Kidney capillary endothelial cell (primary cell): ENCODE measurements around the gene DMD.
"Not testable (repeated sequence)": the region's sequence is repeated elsewhere in the genome, so short reads cannot be mapped to it uniquely, and the experiment has no call there.

Experiments
- DNase-seq: peaks from one replicate; pipeline ENCODE4 v3.0.0-alpha.2; 2018; ENCODE audit warnings: low spot score

Gene DMD

DNA sequence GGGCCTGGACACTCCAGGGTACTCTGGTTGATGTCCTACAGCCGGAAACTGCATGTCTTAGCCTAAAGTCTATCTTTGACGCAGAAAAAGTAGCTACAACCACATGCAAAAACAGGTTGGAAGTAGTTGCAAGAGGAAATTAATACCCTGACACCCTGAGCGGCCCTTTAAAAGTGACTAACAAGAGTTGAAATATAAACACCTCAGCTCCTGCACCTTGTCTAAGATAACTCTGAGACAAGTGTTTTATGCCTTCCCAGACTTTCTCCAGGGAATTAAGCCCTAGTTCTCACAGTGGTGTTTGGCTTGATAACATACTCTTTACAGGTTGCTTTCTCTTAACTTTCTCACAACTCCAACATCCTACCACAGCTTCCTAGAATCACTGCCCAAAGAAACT is 943.1 kb downstream of the DMD start:
- no peak for DNase-seq

DNA sequence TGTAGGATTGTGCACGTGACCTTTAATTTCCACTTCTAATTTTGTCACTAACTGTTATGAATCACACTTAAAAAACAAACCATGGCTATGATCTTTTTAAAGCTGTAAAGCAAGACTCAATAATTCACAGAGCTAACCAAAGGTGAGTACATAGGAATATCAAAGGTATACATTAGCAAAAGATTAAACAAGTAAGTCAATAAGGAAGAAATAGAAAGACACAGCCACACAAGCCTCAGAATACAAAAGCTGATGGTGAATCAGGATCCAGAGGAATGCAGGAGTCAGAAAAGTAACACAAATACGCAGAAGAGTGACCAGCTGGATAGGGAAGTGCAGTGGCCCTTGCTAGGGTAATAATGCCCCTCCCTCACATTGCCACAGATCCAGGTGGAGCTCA is 943.6 kb downstream of the DMD start:
- no peak for DNase-seq

DNA sequence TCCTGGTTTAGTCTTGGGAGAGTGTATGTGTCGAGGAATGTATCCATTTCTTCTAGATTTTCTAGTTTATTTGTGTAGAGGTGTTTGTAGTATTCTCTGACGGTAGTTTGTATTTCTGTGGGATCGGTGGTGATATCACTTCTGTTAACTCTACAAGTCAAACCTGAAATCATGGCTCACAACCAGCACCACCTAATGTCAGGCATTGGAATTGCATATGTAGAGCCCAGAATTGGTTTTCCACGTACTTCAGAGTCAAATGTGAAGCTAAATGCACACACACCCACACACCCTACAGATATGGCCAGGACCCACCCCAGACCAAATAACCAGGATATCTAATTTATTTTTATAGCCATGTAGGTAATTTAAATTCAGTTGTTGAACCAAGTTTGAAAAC is 964.7 kb downstream of the DMD start:
- DNase-seq = not testable (repeated sequence)

DNA sequence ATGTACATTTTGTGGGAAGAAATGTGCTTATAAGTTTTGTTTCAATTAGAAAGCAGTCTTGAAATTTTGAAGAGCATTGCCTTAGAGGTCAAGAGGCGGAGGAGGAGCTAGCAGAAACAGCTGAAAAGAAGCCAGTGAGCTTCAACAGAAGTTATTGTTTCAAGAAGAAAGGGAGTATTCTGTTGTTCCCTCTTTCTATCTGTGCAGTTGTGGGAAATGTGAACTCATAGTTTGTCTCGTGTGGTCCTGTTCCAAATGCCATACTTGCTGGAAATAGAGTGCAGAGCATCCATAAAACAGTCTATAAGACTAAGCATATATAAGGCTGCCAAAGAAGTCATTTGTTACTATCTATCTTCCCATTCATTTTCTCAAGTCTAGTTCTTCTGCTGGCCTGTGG is 1015.7 kb downstream of the DMD start:
- DNase-seq = no peak

DNA sequence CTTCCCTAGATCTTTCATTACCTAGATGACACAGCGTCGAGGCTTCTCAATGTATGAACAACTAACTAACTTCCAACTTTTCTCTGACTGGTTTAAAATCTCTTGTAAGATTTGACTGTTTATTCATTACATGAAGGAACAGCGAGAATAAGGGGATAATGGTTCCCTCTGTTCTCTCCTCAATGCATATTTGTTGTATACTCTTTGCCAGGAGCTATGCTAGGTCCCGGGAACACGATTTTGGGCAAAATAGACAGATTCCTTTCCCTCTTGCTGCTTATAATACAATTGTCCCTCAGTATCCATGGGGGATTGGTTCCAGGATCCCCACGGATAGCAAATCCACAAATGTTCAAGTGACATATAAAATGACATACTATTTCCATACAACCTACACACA is 1020.0 kb downstream of the DMD start:
- DNase-seq = no peak

DNA sequence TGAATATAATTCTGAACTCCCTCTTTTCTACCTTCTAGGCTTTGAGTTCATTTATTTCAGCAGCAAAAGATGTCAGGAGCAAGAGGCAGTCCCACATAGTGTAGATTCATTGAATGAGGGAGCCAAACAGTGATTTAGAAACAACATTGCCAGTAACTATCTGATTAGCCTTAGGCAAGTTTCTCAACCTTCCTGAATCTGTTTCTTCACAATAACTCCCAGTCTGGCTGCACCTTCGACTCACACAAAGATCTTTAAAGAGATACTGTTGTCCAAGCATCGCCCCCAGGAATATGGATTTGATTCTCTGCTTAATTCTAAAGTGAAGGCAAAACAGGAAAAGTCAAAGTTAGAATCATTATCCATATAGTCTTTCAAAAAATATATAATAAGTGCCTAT is 1026.2 kb downstream of the DMD start:
- no peak for DNase-seq

GRCh38 chrX:32183066-32183465 is 1028.3 kb downstream of the DMD start:
- no peak for DNase-seq

DNA sequence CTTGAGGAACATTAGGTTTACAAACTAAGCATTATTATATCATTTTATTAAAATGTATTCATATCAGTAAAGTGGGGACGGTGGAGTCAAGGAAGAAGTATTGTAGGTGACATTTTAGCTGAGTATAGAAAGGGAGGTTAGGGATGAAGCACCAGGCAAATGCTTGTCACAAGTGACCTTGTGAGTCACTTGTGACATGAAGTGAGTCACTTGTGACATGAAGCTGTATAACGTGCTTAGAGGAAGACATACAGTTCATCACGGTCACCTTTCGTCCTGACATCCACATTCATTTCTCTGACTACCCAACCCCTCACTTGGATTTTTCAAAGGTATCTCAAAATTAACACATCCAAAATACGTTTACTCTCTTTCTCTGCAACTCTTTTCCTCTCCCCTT is 1034.8 kb downstream of the DMD start:
- no peak for DNase-seq

DNA sequence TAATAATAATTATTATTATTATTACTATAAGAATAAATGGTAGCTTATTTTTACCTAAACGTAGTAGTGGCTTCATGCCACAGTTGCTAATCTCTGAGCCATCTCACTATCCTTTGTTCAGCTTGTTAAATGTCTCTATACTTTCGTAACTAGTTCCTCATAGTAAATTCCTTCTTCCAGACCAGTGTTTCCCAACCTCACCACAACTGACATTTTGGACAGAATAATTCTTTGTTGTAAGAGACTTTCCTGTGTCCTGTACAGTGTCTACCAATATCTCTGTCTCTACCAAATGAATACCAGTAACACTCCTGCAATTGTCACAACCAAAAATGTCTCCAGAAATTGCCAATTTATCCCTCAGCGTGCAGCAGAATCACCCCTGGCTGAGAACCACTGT is 1040.9 kb downstream of the DMD start:
- DNase-seq = no peak

DNA sequence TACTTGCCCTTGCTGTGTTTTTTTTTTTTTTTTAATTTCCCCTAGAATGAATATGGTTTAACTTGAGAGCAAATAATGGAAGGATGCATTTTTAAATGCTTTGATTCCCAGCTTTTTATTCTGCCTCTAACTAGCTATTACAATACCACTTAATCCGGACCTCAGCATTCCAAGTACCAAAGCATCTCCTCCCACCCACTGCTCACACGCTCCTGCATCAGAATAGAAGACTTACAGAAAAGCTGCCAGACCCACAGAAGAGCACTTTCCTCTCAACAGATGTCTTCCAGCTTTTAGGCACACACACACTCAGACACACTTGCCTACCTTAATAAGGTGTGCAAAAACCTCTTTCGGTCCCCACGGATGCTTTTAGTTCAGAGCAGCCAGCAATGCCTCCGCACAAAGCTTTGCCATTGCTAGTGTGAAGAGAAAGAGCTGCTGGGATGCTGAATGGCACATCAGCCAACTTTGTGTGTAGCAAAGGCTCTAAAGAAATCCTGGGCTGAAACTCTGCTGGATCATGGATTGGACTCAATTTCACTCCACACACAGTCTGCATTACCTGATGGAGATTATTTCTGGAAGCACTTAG is 1056.2 kb downstream of the DMD start:
- no peak for DNase-seq

DNA sequence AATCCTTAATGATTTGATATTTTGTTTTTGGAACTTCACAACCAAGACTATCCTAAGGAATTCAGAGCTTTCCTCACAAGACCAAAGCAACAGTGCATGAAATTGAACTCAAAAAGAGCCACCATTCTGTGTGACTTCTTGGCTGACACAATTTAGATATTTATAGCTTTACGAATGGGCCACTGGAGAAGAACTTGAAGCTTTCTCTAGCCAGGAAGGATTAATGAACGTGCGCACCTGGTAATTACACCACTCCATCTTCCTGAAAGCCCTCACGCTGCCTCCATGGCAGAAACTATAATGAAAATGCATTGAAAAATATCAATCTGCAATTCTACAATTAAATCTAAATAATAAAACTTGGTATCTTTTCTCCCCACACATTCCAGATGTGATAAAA is 1057.8 kb downstream of the DMD start:
- DNase-seq = no peak

DNA sequence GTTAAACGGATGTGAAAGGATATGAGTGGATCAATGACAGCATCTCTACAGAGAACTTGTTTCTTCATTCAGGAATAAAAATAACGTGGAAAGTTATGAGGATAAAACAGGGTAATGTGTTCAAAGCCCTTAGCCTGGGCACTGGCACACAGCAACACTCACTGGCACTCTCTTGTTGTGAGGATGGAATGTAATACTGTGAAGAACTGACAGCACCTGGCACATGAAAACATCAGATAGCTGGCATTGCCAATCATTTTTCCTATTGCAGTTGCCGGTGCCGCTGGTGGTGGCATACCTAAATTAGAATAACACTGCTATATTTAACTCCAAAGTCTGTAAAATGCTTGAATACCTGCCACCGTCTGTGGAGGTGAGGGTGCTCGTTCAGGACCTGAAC is 1061.2 kb downstream of the DMD start:
- no peak for DNase-seq

DNA sequence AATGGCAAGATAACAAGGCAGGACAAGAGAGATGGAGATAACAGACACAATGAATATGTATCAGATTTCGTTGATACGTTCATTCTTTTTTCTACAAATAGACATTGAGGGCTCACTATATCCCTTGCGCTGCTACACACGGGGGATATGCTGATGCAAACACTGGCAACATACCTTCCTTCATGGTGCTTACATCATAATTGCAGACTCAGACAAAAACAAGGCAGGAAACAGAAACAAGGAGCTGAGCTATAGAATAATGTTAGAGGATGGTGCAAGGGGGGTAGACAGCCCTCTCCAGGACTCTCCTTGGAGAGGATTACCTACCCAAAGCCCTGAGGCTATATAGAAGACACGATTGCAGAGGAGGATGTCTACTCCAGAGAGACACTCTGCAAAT is 1069.5 kb downstream of the DMD start:
- no peak for DNase-seq

DNA sequence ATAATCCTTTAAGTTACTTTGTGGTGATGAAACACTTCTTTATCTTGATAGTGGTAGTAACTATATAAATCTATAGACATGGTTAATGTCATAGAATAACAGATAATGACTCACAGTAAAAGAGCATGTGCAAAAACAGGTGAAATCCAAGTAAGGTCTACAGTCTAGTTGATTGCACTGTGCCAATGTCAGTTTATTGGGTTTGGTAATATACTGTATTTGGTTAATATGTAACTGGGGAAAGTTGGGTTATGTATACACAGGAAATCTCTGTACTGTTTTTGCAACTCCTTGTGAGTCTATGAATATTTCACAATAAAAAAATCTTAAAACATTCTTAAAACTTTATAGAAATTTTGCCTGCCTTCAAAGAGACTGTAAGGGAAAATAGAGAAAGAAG is 1071.9 kb downstream of the DMD start:
- no peak for DNase-seq

DNA sequence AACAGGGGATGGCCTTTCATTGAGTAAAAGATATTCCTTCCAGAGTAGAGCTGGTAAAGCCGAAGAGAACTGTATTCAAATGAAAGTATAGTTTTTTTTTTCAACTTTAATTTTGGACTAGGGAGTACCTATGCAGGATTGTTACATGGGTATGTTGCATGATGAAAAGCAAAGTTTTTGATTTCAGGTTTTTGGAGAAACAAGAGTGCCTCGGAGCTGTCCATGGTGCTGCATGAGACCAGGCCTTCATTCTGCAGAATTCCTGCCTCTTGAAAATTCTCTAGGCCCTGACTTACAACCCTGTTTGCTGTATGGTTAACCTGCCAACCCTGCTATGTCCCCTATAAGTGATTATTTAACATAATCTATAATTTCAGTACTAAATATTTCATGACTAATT is 1073.8 kb downstream of the DMD start:
- no peak for DNase-seq

GRCh38 chrX:32126997-32127396 is 1084.4 kb downstream of the DMD start:
- no peak for DNase-seq

DNA sequence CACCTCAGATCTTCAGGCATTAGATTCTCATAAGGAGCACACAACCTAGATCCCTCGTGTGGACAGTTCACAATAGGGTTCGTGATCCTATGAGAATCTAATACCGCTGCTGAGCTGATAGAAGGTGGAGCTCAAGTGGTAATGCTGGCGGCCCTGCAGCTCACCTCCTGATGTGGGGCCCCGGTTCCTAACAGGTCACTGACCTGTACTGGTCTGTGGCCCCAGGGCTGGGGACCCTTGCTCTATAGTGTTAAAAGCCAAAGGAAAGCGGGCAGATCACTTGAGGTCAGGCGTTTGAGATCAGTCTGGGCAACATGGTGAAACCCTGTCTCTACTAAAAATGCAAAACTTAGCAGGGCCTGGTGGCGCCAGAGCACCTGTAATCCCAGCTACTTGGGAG is 1092.5 kb downstream of the DMD start:
- no peak for DNase-seq

- no peak for DNase-seq
Measured at GRCh38 chrX:32116047-32116446, 1095.3 kb downstream of the DMD start.

DNA sequence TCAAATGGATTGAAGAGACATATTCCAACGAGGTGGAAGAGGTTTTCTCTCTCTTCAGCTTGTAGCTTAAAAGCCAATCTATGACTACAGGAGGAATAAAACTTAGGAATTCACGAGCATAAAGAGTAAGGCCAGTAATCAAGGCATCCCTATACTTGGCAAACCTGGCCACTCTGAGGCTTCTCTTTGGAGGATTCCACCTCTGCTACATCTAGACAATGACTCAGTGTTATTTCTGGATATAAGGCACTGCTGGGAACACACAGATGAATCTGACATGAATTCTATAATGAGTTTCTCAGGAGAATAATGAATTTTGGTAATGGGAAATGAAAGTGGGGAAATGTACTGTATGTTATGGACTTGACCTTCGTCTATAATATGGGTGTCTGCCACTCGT is 1123.7 kb downstream of the DMD start:
- DNase-seq = no peak

- no peak for DNase-seq
Measured at GRCh38 chrX:32084757-32085156, 1126.6 kb downstream of the DMD start.

DNA sequence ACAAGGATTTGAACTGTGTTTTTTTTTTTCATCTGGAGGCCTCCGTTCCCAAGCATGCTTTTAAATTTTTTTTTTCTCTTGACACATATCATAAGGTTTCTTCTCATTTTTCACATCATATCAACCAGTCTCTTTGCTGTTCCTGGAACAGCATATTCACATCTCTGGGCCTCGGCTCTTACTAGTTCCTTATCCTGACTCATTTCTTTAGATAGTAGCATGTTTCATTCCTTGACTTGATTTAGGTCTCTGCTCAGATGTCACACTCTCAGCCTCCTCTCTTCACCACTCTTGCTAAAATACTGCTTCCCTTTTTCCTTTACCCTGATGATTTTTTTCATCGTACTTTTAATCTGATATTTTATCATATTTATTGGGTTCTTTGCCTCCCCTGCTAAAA is 1163.1 kb downstream of the DMD start:
- DNase-seq = no peak

- DNase-seq = no peak
Measured at GRCh38 chrX:32045149-32045548, 1166.2 kb downstream of the DMD start.

DNA sequence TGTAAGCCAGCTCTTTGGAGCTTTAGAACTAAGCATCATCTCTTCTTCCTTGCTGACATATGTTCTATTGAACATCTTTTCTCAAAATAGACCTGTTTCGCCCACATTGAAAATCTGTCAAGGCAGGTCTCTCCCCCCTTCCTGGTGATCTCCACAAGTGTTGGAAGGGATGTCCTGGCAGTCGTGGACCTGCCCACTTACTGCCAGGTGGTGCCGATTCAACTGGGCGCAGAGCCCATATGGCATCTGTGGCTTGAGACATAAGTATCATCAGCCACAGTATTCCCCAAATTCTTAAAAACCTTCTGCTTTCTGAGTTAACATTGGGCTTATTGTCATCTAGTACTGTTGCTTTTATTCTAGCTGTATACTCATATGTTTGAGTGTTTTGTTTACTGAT is 1170.2 kb downstream of the DMD start:
- DNase-seq = no peak

- DNase-seq = no peak
Measured at GRCh38 chrX:32026772-32027171, 1184.6 kb downstream of the DMD start.

GRCh38 chrX:32024072-32024471 is 1187.3 kb downstream of the DMD start:
- no peak for DNase-seq
